ENCODE data around the gene ANO4.
"Not testable (repeated sequence)": the region's sequence is repeated elsewhere in the genome, so short reads cannot be mapped to it uniquely, and the experiment has no call there.

ANO4 gene

DNA sequence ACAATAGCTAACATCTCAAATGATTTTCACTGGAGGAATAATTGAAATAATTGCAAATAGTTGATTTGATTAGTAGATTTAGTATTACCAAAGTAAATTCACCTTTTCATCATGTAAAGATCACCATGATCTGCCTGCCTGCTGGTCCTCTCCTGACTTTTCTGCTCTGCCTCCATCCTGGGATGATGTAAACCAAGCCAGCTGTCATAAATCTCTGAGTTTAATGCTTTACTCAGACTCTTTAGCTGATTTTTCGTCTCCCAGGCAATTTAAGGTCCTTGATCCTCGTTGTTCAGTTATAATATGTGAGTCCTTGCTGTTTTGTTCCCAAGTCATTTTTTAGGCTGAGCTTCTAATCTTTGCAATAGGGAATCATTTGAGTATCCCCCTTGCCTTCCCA is 138.0 kb downstream of the ANO4 start:
- H3K9me3 ChIP-seq: no peaks in the 10 kb centered on the region
- no peak overlapping the region for H3K4me2 ChIP-seq
- no peak overlapping the region for H3K4me3 ChIP-seq
- no peak for TF ChIP-seq Cebpa-rat (IDR thresholded peaks at IDR 0.05)
- H4K20me1 ChIP-seq: no peaks in the 10 kb centered on the region
- H3K27me3 ChIP-seq: no peaks in the 10 kb centered on the region
- H3K9ac ChIP-seq: no peak overlapping the region
- H3K27ac ChIP-seq: no peak overlapping the region
- no peaks in the 10 kb centered on the region for H3K36me3 ChIP-seq
- H3K4me1 ChIP-seq: no peaks in the 10 kb centered on the region

DNA sequence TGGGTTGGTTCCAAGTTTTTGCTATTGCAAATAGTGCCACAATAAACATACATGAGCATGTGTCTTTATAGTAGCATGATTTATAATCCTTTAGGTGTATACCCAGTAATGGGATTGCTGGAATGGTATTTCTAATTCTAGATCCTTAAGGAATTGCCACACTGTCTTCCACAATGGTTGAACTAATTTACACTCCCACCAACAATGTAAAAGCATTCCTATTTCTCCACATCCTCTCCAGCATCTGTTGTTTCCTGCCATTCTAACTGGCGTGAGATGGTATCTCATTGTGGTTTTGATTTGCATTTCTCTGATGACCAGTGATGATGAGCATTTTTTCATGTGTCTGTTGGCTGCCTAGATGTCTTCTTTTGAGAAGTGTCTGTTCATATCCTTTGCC is 139.0 kb downstream of the ANO4 start:
- not testable (repeated sequence) for H3K27me3 ChIP-seq, H3K36me3 ChIP-seq, H3K4me1 ChIP-seq, H4K20me1 ChIP-seq, H3K9me3 ChIP-seq, H3K9ac ChIP-seq, H3K4me3 ChIP-seq, H3K27ac ChIP-seq, H3K4me2 ChIP-seq

DNA sequence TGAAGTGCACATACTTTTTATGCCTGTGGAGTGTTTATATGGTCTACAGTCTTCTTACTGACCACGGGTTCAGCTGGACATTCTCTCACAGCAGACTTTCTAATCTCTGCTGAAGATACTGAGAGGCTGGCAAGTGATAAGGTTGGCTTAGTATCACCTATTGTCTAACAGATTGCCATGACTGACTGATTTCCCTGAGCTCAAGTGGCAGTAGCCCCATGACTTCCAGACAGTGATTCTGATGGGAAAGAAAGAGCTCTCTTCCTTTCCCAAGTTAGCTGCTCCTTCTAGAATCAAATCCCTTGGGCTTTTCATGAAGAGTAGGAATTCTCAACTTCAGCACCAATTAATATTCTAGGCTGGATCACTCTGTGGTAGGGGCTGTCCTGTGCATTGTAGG is 141.4 kb downstream of the ANO4 start:
- no peak overlapping the region for H3K27ac ChIP-seq
- no peak for TF ChIP-seq Cebpa-rat (IDR thresholded peaks at IDR 0.05)

DNA sequence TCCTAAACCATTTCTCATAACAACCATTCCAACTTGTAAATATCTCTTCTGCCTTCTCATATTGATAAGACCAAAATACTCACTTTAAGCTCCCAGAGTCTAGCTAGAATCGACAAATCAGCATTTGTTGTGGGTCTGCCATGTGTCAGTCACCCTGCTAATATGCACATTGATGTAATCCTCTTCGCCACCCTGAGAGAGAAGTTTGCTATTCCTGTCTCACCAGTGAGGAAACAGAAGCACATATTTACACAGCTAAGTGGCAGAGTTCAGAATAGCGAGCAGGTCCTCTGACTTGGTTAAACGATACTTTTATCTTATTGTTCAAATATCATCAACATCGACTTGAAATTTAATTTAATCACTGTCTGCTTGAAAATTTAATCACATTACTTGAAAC is 142.1 kb downstream of the ANO4 start:
- no peaks in the 10 kb centered on the region for H3K4me1 ChIP-seq
- no peaks in the 10 kb centered on the region for H3K36me3 ChIP-seq
- no peaks in the 10 kb centered on the region for H3K9me3 ChIP-seq
- H4K20me1 ChIP-seq: no peaks in the 10 kb centered on the region
- H3K4me2 ChIP-seq: no peak overlapping the region
- no peak for TF ChIP-seq Cebpa-rat (IDR thresholded peaks at IDR 0.05)
- no peak overlapping the region for H3K27ac ChIP-seq
- no peak overlapping the region for H3K4me3 ChIP-seq
- H3K9ac ChIP-seq: no peak overlapping the region
- no peaks in the 10 kb centered on the region for H3K27me3 ChIP-seq

More for the DNA sequence above, 141.4 kb downstream of the ANO4 start:
- no peak overlapping the region for H3K9ac ChIP-seq
- no peaks in the 10 kb centered on the region for H3K27me3 ChIP-seq
- no peak overlapping the region for H3K4me2 ChIP-seq
- H3K36me3 ChIP-seq: no peaks in the 10 kb centered on the region
- H3K4me1 ChIP-seq: no peaks in the 10 kb centered on the region
- H4K20me1 ChIP-seq: no peaks in the 10 kb centered on the region
- no peaks in the 10 kb centered on the region for H3K9me3 ChIP-seq
- no peak overlapping the region for H3K4me3 ChIP-seq

DNA sequence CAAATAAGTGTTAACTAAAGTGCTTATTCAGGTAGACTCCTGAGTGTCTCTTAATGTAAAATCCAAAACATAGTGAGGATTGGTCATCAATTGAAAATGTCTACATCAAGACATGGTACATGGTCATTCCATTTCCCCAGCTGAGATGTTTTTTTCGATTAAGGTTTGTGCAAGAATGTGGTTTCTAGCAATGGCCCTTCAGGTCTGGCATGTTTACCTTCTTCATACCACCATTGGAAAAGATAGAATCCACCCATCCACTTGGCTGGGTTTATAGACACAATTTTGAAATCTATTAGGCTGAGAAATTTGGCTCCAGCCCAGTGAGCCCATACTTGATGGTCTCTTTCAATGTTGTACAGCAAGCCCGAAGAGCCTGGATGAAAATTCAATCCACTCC is 145.9 kb downstream of the ANO4 start:
- H3K9me3 ChIP-seq: no peaks in the 10 kb centered on the region
- no peak for TF ChIP-seq Cebpa-rat (IDR thresholded peaks at IDR 0.05)
- no peaks in the 10 kb centered on the region for H3K36me3 ChIP-seq
- no peak overlapping the region for H3K27ac ChIP-seq
- no peak overlapping the region for H3K4me2 ChIP-seq
- no peak overlapping the region for H3K9ac ChIP-seq
- H3K4me3 ChIP-seq: no peak overlapping the region
- H4K20me1 ChIP-seq: no peaks in the 10 kb centered on the region
- no peaks in the 10 kb centered on the region for H3K4me1 ChIP-seq
- no peaks in the 10 kb centered on the region for H3K27me3 ChIP-seq

DNA sequence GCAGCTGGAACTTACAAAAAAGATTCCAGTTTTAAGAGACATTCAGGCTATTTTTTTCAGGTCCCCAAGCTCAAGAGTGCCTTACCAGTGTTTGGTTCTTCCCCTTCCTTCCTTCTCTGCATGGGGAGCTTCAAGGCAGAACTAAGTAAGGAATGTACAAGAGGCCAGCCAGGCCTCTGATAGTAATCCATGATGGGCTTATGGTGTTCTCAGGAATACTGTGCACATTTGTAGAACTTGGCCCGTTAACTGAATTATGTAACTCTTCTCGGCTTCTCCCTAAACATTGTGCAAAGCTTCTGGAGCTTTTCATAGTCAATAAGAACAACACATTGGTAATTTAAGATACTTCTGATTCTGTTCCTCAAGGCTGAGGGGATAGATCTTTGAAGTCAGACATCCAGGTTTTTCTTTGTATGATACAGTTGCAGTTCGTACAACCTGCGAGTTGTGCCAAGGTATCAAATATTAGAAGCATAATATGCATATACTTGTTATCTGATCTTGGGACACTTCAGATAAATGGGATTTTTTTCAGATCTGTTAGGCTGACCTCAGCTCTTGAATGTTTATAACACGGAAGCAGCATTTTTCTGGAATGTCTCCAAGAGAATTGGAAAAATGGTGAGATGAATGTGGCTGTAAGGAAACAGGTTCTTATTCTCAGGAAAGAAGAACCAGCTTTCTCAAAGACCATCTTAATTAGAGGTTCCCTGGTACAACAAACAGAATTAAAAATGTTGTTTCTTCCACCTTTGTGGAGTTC is 148.6 kb downstream of the ANO4 start:
- Histone ChIP-seq H3K4me2 (no peak overlapping the region), H3K9ac (no peak overlapping the region), H3K4me1 (no peaks in the 10 kb centered on the region), H3K27ac (no peak overlapping the region), H3K27me3 (no peaks in the 10 kb centered on the region), H4K20me1 (no peaks in the 10 kb centered on the region), H3K36me3 (no peaks in the 10 kb centered on the region), H3K9me3 (no peaks in the 10 kb centered on the region), H3K4me3 (no peak overlapping the region)
- TF ChIP-seq Cebpa-rat (IDR thresholded peaks at IDR 0.05): no peak

DNA sequence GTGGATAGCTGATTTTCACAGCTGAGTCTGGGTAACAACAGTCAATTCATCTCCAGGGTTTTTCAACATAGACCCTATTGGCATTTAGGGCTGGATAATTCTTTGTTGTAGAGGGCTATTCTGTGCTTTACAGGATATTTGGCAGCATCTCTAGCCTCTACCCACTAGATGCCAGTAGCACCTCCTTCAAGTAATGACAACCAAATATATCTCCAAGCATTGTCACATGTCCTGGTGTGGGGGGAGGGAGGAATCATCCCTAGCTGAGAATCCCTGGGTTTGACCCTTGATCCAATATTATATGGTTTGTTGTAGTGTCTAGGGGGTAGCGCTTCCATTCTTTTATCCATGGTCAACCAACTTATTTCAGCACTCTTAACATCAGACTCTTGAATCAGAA is 157.2 kb downstream of the ANO4 start:
- peaks cover 8% of the 10 kb centered on the region; the same call in 1 of the 2 replicates for H3K4me1 ChIP-seq
- H3K36me3 ChIP-seq: no peaks in the 10 kb centered on the region
- H3K4me3 ChIP-seq: no peak overlapping the region
- no peaks in the 10 kb centered on the region for H4K20me1 ChIP-seq
- no peaks in the 10 kb centered on the region for H3K27me3 ChIP-seq
- TF ChIP-seq Cebpa-rat (IDR thresholded peaks at IDR 0.05): no peak
- no peak overlapping the region for H3K9ac ChIP-seq
- H3K4me2 ChIP-seq: no peak overlapping the region
- no peak overlapping the region for H3K27ac ChIP-seq
- no peaks in the 10 kb centered on the region for H3K9me3 ChIP-seq

DNA sequence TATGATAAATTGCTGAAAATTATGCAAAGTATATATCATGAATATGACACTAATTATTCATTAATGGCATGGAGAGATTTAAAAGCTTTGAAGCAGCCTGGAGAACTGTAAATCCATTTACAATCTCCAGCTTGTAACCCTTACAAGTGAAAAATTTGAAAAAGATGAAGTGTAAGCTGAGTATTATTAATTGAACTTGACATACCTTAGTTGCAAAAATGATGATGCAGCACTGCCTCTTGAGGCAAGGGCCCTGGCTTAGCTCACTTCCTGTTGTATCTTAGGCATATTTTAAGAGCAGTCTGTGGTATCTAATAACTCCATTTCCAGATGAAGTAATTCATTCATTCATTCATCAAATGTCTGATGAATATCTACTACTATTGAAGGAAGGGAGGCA is 158.6 kb downstream of the ANO4 start:
- Histone ChIP-seq H3K4me2 (no peak overlapping the region), H3K27me3 (no peaks in the 10 kb centered on the region), H3K27ac (no peak overlapping the region), H4K20me1 (no peaks in the 10 kb centered on the region), H3K9ac (no peak overlapping the region), H3K36me3 (no peaks in the 10 kb centered on the region), H3K9me3 (no peaks in the 10 kb centered on the region), H3K4me1 (peaks cover 8% of the 10 kb centered on the region; the same call in 1 of the 2 replicates), H3K4me3 (no peak overlapping the region)
- TF ChIP-seq Cebpa-rat (IDR thresholded peaks at IDR 0.05): no peak

DNA sequence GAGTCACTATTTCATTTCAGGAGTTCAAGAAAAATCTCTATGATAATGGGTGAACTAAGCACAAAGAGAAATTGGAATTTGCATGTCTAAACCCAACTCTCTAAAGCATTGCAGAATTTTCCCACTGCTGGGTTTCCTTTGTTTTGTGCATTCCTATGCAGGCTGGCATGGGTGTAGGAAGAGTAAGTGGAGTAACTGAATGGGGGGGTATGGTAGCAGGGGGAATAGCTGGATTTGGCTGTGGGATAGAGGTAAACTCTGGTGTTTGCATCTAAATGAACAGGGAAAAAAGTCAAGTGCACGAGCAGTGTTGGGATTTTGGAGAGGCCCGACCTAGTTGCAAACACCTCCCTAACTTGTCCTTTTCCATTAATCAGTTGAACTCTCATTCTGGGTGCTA is 159.1 kb downstream of the ANO4 start:
- peaks cover 8% of the 10 kb centered on the region; the same call in 1 of the 2 replicates for H3K4me1 ChIP-seq
- TF ChIP-seq Cebpa-rat (IDR thresholded peaks at IDR 0.05): no peak
- no peak overlapping the region for H3K9ac ChIP-seq
- no peaks in the 10 kb centered on the region for H3K27me3 ChIP-seq
- H4K20me1 ChIP-seq: no peaks in the 10 kb centered on the region
- no peaks in the 10 kb centered on the region for H3K36me3 ChIP-seq
- no peaks in the 10 kb centered on the region for H3K9me3 ChIP-seq
- H3K27ac ChIP-seq: no peak overlapping the region
- H3K4me3 ChIP-seq: no peak overlapping the region
- no peak overlapping the region for H3K4me2 ChIP-seq

DNA sequence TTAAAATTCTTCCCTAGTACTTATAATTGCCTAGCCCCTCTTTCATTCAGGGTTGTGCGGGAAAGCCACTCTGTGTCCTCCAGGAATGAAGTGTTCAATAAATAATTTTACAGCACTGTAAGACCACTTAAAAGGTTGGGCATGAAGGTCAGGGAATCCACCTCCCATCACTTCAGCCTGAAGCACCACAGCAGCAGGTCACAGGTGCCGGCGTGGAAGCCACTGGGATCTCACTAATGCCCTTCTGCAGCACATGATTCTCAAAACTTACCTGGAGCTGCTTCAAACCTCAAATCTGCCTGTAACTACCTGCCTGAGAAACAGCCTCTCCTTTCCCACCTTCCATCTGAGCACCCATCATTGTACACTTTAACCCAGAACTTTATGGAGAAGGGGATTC is 159.5 kb downstream of the ANO4 start:
- Histone ChIP-seq H3K9me3 (no peaks in the 10 kb centered on the region), H3K36me3 (no peaks in the 10 kb centered on the region), H3K4me3 (no peak overlapping the region), H3K27ac (no peak overlapping the region), H3K9ac (no peak overlapping the region), H3K4me1 (peaks cover 8% of the 10 kb centered on the region; the same call in 1 of the 2 replicates), H3K4me2 (no peak overlapping the region; the same call in 1 of the 2 replicates), H3K27me3 (no peaks in the 10 kb centered on the region), H4K20me1 (no peaks in the 10 kb centered on the region)
- no peak for TF ChIP-seq Cebpa-rat (IDR thresholded peaks at IDR 0.05)

DNA sequence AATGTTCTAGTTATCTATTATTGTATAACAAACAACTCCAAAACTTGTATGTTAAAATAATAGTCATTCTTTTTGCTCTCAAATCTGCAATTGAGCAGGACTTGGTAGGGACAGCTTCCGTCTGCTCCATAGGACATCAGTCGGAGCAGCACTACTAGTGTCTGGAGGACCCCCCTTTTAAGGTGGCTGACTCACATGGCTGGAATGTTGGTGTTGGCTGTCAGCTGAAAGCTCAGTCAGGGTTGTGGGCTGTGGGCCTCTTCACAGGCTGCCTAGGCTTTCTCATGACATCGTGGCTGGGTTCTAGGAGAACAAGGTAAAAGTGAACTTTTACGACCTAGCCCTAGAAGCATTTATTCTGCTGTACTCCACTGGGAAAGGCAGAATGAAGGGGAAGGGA is 160.6 kb downstream of the ANO4 start:
- Histone ChIP-seq H3K4me3 (no peak overlapping the region), H3K9me3 (no peaks in the 10 kb centered on the region), H3K36me3 (no peaks in the 10 kb centered on the region), H3K27ac (no peak overlapping the region), H4K20me1 (no peaks in the 10 kb centered on the region), H3K4me2 (no peak overlapping the region), H3K9ac (no peak overlapping the region), H3K4me1 (peaks cover 8% of the 10 kb centered on the region; the same call in 1 of the 2 replicates), H3K27me3 (no peaks in the 10 kb centered on the region)
- TF ChIP-seq Cebpa-rat (IDR thresholded peaks at IDR 0.05): no peak
